Glomerular visceral epithelial cell (primary cell): ENCODE data around the gene CYP4B1.
A peak's percentile ranks its signal among the peaks of the same experiment; 100 is the strongest.

Experiments
- DNase-seq: peaks from one replicate; pipeline ENCODE4 v3.0.0-alpha.2; 2016; ENCODE audit errors: extremely low spot score

Gene CYP4B1

GRCh38 chr1:46797696-46798470, 963 bp upstream of the CYP4B1 start:
- no peak for DNase-seq

GRCh38 chr1:46800742-46801141, 1.9 kb downstream of the CYP4B1 start:
- DNase-seq: no peak

GRCh38 chr1:46801323-46802055, 2.6 kb downstream of the CYP4B1 start:
- DNase-seq: no peak

- no peak for DNase-seq
Observed at GRCh38 chr1:46802081-46802480, 3.2 kb downstream of the CYP4B1 start.

GRCh38 chr1:46802901-46803574, 4.2 kb downstream of the CYP4B1 start:
- no peak for DNase-seq

- no peak for DNase-seq
Observed at GRCh38 chr1:46804027-46804889, 5.4 kb downstream of the CYP4B1 start.

GRCh38 chr1:46804926-46805325, 6.1 kb downstream of the CYP4B1 start:
- peak; percentile 31 for DNase-seq

GRCh38 chr1:46805755-46806154, 6.9 kb downstream of the CYP4B1 start:
- DNase-seq: no peak

GRCh38 chr1:46806196-46807020, 7.6 kb downstream of the CYP4B1 start:
- no peak for DNase-seq

- DNase-seq: no peak
Observed at GRCh38 chr1:46807046-46807972, 8.5 kb downstream of the CYP4B1 start.

GRCh38 chr1:46809071-46809470, 10.2 kb downstream of the CYP4B1 start:
- no peak for DNase-seq

GRCh38 chr1:46809904-46810303, 11.1 kb downstream of the CYP4B1 start:
- DNase-seq: no peak

GRCh38 chr1:46810596-46810995, 11.8 kb downstream of the CYP4B1 start:
- DNase-seq: no peak

- no peak for DNase-seq
Observed at GRCh38 chr1:46811053-46811452, 12.2 kb downstream of the CYP4B1 start.

GRCh38 chr1:46812065-46812963, 13.5 kb downstream of the CYP4B1 start:
- DNase-seq: no peak

GRCh38 chr1:46812996-46813857, 14.4 kb downstream of the CYP4B1 start:
- DNase-seq: no peak

GRCh38 chr1:46813858-46814396, 15.1 kb downstream of the CYP4B1 start:
- DNase-seq: no peak
